Calu3 (cell line): ENCODE results near the gene DPYD. TPM values are rescaled to one million over a fixed set of nuclear protein-coding genes. Genes with fewer than 3 reads are reported as not detected.
"Not testable (repeated sequence)": the region's sequence is repeated elsewhere in the genome, so short reads cannot be mapped to it uniquely, and the experiment has no call there.

Experiments
- BruUV-seq: library from RNA; stranded (reverse); fragments of 400-500 nt; replicated peaks from 2 replicates; lab custom pipeline; 2021; lab: Mats Ljungman, UMichigan
- CTCF ChIA-PET: fragments of 300-600 bp; sonication (Branson Sonifier 250); formaldehyde crosslinking; loops from one replicate; lab custom pipeline; 2022; ENCODE audit warnings: antibody characterized with exemption; lab: Charles Lee
- DNase-seq: peaks from one replicate; pipeline ENCODE4 v3.0.0; 2022
- H3K27ac Mint-ChIP-seq: one replicate; pipeline ENCODE4 v1.8.0; 2022; ENCODE audit warnings: mixed read lengths; ENCODE audit not compliant: unreplicated experiment
- H3K27me3 Mint-ChIP-seq: one replicate; pipeline ENCODE4 v1.8.0; 2022; ENCODE audit warnings: mixed read lengths; ENCODE audit not compliant: unreplicated experiment
- H3K36me3 Mint-ChIP-seq: one replicate; pipeline ENCODE4 v1.8.0; 2022; ENCODE audit warnings: mild to moderate bottlenecking, moderate library complexity, mixed read lengths; ENCODE audit not compliant: insufficient read depth, unreplicated experiment
- H3K4me1 Mint-ChIP-seq: one replicate; pipeline ENCODE4 v1.8.0; 2022; ENCODE audit warnings: mild to moderate bottlenecking, low read depth, mixed read lengths; ENCODE audit not compliant: unreplicated experiment
- H3K4me3 Mint-ChIP-seq: one replicate; pipeline ENCODE4 v1.8.0; 2022; ENCODE audit warnings: mild to moderate bottlenecking, low read depth, moderate library complexity, mixed read lengths; ENCODE audit not compliant: unreplicated experiment
- H3K9me3 Mint-ChIP-seq: one replicate; pipeline ENCODE4 v1.8.0; 2022; ENCODE audit warnings: low read depth, mixed read lengths; ENCODE audit not compliant: unreplicated experiment
- intact Hi-C: fragments of 100-400 bp; cut with micrococcal nuclease; formaldehyde crosslinking; loops from one replicate; pipeline ENCODE4 v1.10.0; 2022; ENCODE audit not compliant: unreplicated experiment
- total RNA-seq: library from RNA; stranded (reverse); gene quantifications from 2 replicates; pipeline ENCODE4 v1.2.3, GENCODE V29; 2022
- TF ChIP-seq, protein P1 (sequence below): fragments of 200-600 bp; IDR thresholded peaks from one replicate; pipeline ENCODE4 v1.8.0; 2022; ENCODE audit warnings: antibody characterized with exemption; ENCODE audit not compliant: unreplicated experiment

DPYD gene
- total RNA-seq, 1 experiment from 2014 or later, result 15.6 TPM

DNA sequence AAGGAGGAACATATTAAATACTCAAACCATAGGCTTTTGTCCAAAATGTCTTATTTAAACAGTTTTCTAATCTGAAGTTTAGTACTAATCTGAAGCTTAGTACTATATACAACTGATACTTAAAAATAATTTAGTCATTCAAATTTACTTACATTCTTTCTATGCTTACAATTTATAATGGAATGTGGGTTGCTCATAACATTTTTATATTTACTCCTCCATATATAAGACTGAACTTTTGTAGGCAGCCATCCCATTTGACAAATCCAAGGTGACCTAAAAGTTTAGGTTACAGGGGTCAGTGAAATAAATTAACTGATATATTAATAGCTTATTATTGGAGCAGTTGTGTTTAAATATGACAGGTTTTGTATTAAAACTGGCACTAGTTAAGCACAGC lies 570.6 kb downstream of the DPYD start:
- DNase-seq, result no peak
- no peaks in the 10 kb centered on the region for H3K27me3 Mint-ChIP-seq
- no peak overlapping the region for H3K27ac Mint-ChIP-seq
- CTCF ChIA-PET, result no interaction called here
- H3K36me3 Mint-ChIP-seq, result no peaks in the 10 kb centered on the region
- BruUV-seq, result no TSS peak
- no peak overlapping the region for H3K4me3 Mint-ChIP-seq
- H3K4me1 Mint-ChIP-seq, result peaks cover 10% of the 10 kb centered on the region
- intact Hi-C loops, result no loop called here
- TF ChIP-seq, protein P1, sequence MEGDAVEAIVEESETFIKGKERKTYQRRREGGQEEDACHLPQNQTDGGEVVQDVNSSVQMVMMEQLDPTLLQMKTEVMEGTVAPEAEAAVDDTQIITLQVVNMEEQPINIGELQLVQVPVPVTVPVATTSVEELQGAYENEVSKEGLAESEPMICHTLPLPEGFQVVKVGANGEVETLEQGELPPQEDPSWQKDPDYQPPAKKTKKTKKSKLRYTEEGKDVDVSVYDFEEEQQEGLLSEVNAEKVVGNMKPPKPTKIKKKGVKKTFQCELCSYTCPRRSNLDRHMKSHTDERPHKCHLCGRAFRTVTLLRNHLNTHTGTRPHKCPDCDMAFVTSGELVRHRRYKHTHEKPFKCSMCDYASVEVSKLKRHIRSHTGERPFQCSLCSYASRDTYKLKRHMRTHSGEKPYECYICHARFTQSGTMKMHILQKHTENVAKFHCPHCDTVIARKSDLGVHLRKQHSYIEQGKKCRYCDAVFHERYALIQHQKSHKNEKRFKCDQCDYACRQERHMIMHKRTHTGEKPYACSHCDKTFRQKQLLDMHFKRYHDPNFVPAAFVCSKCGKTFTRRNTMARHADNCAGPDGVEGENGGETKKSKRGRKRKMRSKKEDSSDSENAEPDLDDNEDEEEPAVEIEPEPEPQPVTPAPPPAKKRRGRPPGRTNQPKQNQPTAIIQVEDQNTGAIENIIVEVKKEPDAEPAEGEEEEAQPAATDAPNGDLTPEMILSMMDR, result no peak
- H3K9me3 Mint-ChIP-seq, result no peaks in the 10 kb centered on the region

DNA sequence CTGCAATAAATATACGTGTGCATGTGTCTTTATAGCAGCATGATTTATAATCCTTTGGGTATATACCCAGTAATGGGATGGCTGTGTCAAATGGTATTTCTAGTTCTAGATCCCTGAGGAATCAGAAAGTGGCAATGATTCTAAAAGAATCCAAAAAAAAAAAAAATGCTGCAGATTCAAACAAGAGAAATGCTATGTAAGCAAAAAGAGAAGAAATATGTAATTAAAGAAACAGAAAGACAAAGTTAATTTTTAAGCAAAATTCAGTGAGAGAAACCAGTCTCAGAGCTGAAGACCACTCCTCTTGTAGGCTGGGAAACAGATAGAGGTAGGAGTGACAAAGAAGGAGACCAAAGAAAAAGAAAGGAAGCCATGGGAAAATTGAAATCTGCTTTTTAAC lies 571.0 kb downstream of the DPYD start:
- peaks cover 10% of the 10 kb centered on the region for H3K4me1 Mint-ChIP-seq
- intact Hi-C loops, CTCF ChIA-PET, DNase-seq, H3K36me3 Mint-ChIP-seq, H3K27ac Mint-ChIP-seq, H3K9me3 Mint-ChIP-seq, H3K4me3 Mint-ChIP-seq, H3K27me3 Mint-ChIP-seq, BruUV-seq: not testable (repeated sequence)

DNA sequence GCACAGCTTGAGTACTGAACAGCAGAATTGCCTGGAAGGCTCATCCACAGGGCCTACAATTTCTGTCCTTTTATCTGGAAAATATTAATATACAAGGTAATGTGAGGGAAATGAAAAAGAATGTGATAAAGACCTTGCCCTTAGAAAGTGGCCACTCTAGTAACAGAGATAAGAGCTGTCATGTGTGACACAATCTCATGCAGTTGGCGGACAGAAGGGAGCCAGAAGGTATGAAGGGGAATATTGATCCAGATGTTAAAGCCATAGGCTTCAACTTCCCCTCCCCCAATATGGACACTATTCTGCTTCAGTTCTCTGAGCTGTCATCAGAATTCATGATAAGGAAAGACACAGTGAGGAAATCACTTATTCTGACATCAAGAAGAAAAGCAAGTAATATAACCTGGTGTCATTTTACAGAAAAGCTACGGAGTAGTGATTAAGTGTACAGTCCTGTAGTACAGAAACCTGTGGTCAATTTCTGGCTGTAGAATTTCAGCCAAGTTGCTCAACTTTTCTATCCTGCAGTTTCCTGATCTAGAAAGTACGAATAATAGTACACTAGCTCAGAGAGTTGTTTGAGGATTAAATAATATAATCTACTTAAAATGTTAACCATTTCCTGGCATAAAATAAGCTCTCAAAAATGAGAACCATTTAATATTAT lies 572.1 kb downstream of the DPYD start:
- no peak for DNase-seq
- Mint-ChIP-seq H3K4me3 (no peak overlapping the region), H3K36me3 (no peaks in the 10 kb centered on the region), H3K27me3 (no peaks in the 10 kb centered on the region), H3K4me1 (peaks cover 10% of the 10 kb centered on the region), H3K9me3 (no peaks in the 10 kb centered on the region), H3K27ac (no peak overlapping the region)
- CTCF ChIA-PET, result interaction anchor here (0.6 kb wide), 1 partner anchor 177 kb away, joined by 3 read pairs; no protein-coding TSS in a partner anchor
- TF ChIP-seq, protein P1, result no peak
- intact Hi-C loops, result no loop called here
- BruUV-seq, result no TSS peak

DNA sequence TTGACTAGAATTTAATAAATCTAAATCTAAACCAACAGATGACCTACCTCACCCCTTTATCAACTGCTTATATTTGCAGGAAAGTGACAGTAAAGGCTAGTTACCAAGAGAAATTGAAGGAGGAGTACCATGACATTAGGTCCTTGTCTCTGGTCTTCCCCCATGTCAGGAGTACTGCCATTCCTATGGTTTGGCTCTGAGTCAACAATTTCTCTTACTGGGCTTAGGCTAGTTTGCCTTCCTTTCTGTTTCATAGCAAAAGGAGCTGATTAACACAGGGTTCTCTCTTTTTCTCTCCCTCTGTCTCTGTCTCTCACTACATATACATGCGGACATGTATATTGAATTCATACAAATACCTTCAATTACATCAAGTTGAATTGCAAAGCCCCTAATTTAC lies 579.9 kb downstream of the DPYD start:
- peaks cover 17% of the 10 kb centered on the region for H3K4me1 Mint-ChIP-seq
- no peak for DNase-seq
- no TSS peak for BruUV-seq
- H3K4me3 Mint-ChIP-seq, result no peak overlapping the region
- TF ChIP-seq, protein P1, result no peak
- H3K27me3 Mint-ChIP-seq, result no peaks in the 10 kb centered on the region
- H3K36me3 Mint-ChIP-seq, result no peaks in the 10 kb centered on the region
- no peaks in the 10 kb centered on the region for H3K9me3 Mint-ChIP-seq
- CTCF ChIA-PET, result no interaction called here
- H3K27ac Mint-ChIP-seq, result no peak overlapping the region
- intact Hi-C loops, result no loop called here

DNA sequence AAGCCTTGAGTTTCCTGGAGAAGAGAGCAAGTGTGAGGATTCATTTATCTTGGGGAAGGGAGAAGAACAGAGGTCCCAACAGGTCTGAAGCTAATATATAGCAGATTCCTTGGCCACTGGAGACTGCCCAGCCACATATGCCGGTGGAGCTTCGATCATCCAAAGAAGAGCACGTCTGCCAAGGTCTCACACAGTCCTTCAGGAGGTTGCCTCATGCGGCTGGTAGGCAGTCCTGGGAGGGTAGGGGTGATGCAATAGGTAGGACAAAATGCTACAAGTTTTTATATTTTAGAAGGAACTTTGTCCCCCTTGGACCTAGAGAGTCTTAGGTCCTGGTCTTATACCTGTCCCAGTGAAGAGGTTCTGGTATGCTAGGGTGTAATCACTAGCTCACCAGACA lies 582.5 kb downstream of the DPYD start:
- Mint-ChIP-seq H3K27me3 (no peaks in the 10 kb centered on the region), H3K36me3 (no peaks in the 10 kb centered on the region), H3K27ac (no peak overlapping the region), H3K4me1 (peaks cover 24% of the 10 kb centered on the region), H3K9me3 (no peaks in the 10 kb centered on the region), H3K4me3 (no peak overlapping the region)
- CTCF ChIA-PET, result interaction anchor here (0.8 kb wide), 1 partner anchor 41 kb away, joined by 3 read pairs; no protein-coding TSS in a partner anchor
- BruUV-seq, result no TSS peak
- DNase-seq, result no peak
- intact Hi-C loops, result no loop called here
- TF ChIP-seq, protein P1, result no peak
